Hematopoietic multipotent progenitor cell treated with erythropoietin and hydrocortisone succinate and interleukin-3 and kit ligand, for 17 days (in vitro differentiated cells): ENCODE measurements around the gene SPACA5B.
"Not testable (repeated sequence)": the region's sequence is repeated elsewhere in the genome, so short reads cannot be mapped to it uniquely, and the experiment has no call there.

ENCODE experiments used
- DNase-seq: peaks from one replicate; pipeline ENCODE4 v3.0.0-alpha.2; 2015; ENCODE audit warnings: low spot score

Gene SPACA5B

DNA sequence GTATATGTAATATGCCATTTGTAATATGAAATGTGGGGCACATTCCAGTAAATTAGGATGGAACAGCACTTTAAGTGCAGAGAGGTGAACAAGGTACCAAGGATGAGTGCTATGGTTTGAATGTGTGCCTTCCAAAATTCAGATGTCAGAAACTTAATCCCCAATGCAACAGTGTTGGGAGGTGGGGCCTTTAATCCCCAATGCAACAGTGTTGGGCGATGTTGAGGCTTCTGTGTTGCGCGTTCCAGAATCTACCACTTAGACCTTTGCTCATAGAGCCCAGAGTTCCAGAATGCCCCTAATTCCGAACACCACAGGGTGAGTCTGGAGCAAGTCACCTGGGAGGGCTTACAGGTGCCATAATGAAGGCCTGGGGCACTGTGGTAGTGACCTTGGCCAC is at the start of gene SPACA5B:
SPACA5B (plus strand) TSS at position 301 of the 400 bp plus-strand sequence; CDS start at position 363, 62 bp downstream.
- DNase-seq = not testable (repeated sequence)

- no peak for DNase-seq
These were observed 47.2 kb upstream of the SPACA5B start for GRCh38 chrX:48083212-48083611.

DNA sequence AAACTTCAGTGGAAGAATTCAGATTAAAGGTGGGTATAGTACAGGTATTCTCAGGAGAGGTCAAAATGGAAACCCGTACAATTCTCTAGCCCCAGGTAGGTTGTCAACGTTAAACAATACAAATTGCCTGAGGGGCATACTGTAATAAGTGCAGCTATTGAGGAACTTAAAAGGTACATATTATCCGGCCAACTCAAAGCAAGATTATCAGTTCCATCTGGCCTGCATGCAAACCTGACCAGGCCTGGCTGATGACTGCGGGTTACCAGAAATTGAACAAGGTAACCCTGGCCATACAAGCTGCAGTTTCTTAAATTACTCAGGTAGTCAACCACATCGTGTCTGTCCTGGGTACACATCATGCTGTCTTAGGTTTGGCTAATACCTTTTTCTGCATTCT is 46.7 kb upstream of the SPACA5B start:
- DNase-seq = no peak

GRCh38 chrX:48086082-48086481 is 44.3 kb upstream of the SPACA5B start:
- no peak for DNase-seq

- DNase-seq = no peak
These were observed 40.3 kb upstream of the SPACA5B start for GRCh38 chrX:48090123-48090522.

GRCh38 chrX:48092558-48092957 is 37.9 kb upstream of the SPACA5B start:
- not testable (repeated sequence) for DNase-seq

DNA sequence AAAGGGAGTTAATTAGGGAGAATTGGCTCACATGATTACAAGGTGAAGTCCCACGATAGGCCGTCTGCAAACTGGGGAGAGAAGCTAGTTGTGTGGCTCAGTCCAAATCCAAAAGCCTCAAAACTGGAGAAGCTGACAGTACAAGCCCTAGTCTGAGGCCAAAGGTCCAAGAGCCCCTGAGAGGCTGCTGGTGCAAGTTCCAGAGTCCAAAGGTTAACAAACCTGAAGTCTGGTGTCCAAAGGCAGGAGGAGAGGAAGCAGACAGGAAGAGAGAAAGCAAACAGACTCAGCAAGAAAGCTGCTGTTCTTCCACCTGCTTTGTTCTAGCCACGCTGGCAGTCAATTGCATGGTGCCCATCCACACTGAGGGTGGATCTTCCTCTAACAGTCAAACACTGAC is 29.0 kb upstream of the SPACA5B start:
- no peak for DNase-seq

DNA sequence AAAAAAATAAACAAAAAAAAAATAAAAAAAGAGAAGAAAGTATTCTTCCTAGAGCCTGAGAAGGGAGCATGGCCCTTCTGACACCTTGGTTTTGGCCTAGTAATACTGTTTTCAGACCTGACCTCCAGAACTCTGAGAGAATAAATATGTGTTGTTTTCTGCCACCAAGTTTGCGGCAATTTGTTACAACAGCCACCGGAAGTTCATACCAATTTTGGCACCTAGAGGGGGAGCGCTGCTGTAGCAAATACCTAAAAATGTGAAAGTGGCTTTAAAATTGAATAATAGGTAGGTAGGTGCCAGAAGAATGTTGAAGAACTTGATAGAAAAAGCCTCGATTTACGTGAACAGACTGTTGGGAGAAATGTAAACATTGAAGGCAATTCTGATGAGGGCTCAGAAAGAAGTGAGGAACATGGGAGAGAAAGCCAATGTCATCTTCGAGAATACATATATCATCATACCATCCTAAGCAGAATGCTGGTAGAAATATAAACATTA is 27.5 kb upstream of the SPACA5B start:
- no peak for DNase-seq

GRCh38 chrX:48107717-48108116 is 22.7 kb upstream of the SPACA5B start:
- no peak for DNase-seq

DNA sequence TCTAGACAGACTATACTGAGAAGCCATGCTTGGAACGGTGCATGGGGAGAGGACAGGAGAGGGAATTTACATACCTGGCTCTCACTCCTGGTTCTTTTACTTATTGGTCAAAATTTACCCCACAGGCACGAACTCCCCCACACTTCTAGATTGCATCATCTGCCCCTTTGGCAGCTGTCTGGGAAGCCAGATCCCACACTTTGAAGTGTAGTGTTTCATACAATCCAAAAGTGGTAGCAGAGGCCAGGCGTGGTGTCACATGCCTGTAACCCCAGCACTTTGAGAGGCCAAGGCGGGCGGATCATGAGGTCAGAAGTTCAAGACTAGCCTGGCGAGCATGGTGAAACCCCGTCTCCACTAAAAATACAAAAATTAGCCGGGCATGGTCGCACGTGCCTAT is 5.1 kb upstream of the SPACA5B start:
- DNase-seq = not testable (repeated sequence)

DNA sequence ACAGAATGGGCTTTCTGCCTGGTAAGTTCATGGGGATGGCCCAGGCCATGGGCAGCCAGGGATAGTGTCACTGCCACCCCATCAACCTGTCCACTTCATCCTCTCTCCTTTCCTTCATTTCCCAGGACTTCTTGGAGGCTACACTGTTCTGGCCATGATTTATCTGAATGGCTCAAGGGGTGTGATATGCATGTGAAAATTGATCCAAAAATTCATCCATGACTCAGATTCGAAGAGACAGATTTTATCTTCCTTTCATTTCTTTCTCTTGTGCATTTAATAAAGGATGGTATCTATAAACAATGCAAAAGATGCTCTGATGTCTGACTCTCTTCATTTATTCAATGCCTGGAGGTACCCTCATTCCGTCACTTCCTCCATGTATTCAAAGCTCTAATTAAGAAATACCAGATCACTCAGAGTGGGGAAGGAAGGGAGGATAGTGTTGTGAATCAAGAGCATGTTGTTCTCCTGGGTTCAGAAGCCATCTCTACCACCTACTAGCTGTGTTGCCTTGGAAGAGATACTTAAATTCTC is 1.9 kb downstream of the SPACA5B start:
- DNase-seq = not testable (repeated sequence)

DNA sequence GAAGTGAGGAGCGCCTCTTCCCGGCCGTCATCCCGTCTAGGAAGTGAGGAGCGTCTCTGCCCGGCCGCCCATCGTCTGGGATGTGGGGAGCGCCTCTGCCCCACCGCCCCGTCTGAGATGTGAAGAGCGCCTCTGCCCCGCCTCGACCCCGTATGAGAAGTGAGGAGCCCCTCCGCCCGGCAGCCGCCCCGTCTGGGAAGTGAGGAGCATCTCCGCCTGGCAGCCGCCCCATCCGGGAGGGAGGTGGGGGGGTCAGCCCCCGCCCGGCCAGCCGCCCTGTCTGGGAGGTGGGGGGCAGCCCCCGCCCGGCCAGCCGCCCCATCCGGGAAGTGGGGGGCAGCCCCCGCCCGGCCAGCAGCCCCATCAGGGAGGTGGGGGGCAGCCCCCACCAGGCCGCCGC is 8.7 kb downstream of the SPACA5B start:
- DNase-seq = not testable (repeated sequence)

DNA sequence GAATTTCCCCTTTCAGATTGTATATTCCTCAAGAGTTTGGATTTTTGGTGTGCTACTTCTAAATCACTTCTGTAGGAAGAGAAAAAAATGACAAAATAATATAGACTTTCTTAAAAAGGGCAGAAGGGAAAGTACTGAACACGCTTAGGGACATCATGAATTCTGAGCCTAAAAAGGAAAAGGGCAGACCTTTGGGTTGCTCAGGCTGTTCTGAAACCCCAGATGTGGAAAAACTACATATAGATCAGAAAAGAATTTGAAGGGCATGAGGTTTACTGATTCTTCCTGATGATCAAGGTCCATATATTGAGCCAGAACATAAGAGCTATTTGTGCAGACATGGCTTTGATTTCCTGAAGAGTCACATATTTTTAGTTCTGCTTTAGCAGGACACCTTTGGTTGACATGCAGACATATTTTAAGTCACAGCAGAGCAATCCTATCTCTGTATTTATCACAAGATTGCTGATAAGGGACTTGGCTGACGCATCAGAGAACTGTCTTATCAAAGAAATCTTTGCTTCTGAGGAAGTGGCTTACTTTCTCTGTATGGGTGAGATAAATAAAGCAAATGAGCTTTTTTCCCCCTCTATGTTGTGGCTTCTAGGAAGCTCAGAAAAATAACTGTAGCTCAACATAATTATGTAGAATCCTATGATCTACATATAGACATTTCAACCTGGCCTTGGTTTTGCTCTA is 11.5 kb downstream of the SPACA5B start:
- not testable (repeated sequence) for DNase-seq

DNA sequence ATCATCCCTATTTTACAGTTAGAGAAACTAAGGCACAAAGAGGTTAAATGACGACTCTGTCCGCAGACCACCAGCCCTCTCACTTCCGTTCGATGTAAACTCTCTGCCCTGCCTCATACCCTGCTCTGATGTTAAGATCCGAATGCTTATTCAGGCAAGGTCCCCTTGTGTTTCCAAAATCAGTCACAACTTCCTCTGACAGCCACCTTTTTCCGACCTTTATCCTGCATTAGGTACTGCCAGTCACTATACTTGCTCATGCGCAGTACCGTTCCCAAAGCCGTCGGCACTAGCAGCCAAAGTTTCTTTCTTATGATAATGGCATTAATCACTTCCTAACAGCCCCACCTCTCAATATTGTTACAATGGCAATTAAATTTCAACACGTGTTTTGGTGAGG is 12.3 kb downstream of the SPACA5B start:
- DNase-seq = not testable (repeated sequence)

DNA sequence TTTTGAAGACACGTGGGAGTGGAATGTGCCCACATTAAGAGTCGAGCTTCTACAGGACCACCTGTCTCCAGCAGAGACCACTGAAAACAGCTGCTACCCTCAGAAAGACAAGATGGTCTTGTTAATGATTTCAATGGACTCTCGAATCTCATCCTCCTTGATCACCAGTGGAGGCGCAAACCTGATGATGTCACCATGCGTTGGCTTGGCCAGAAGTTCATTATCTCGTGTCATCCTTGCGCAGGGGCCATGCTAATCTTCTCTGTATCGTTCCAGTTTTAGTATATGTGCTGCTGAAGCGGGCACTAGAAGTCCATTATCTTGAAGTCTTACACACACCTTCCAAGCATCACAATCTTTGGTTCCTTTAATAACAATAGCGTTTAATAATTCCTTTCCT is 23.3 kb downstream of the SPACA5B start:
- no peak for DNase-seq

GRCh38 chrX:48154796-48155195 is 24.4 kb downstream of the SPACA5B start:
- no peak for DNase-seq

DNA sequence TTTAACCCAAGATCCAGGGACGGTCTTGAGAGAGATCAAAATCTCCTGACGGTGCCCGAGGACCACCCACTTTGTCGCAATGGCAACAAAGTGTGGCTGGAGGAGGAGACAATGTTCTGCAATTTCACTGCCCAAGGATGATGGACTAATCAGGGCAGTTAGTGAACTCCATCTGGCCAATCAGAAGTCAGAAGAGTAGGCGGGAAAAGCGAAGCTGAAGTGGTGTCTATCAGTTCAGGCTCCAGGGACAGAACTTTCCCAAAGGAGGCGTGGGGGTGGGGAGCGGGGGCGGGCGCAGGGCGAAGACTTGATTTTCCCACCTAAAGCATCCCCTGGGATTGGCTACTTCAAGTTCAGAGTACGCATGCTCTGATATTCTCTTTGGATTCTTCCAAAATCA is 25.6 kb downstream of the SPACA5B start:
- DNase-seq = no peak

GRCh38 chrX:48165241-48165640 is 34.8 kb downstream of the SPACA5B start:
- DNase-seq = no peak

DNA sequence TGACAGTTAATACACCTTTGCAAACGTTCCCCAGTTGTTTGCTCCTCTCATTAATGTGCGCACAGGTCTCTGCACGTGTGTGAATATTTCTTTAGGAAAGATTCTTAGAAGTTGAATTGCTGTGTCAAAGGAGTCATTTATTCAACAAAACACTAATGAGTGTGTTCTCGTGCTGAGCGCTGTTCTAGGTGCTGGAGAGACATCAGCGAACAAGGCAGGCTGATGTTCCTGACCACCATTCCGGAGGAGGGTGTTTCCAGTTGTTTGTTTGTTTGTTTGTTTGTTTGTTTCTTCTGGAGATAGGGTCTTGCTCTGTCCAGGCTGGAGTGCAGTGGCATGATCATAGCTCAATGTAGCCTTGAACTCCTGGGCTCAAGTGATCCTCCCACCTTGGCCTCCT is 35.9 kb downstream of the SPACA5B start:
- DNase-seq = not testable (repeated sequence)

DNA sequence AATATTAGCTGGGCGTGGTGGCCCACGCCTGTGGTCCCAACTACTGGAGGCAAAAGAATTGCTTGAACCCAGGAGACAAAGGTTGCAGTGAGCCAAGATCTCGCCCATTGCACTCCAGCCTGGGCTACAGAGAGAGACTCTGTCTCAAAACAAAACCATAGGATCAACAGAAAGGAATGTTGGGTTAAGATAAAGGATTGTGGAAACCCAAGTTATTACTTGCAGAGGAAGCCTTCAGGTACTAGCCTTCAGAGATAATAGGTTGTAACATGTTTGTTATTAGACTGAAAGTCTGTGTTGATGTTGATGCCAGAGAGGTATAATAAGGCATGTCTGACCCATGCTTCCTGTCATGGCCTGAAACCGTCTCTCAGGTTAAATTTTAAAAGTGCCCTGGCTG is 49.3 kb downstream of the SPACA5B start:
- no peak for DNase-seq

DNA sequence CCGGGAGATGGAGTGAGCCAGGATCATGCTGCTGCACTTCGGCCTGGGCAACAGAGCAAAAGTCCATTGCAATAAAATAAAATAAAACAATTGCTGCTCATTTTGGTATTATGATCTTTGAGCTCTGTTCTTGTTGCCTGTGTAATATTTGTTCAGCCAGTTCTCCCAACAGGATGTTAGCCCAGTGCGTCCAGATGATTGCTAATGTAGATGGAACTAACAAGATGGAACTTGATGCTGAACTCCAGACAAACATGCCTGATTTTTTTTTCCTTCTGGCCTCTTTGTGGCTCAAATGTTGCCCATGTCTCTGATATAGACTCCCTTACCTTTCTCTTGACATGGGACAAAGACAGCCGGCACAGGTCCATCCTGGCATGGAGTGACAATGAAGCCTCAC is 50.4 kb downstream of the SPACA5B start:
- no peak for DNase-seq

DNA sequence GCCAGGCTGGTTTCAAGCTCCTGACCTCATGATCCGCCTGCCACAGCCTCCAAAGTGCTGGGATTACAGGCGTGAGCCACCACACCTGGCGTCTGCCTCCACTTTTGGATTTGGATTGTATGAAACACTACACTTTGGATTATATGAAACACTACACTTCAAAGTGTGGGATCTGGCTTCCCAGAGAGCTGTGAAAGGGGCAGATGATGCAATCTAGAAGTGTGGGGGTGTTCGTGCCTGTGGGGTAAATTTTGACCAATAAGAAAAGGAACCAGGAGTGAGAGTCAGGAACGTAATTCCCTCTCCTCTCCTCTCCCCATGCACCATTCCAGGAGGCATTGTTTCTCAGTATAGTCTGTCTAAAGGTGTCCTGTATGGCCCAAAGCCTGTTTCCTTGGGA is 51.5 kb downstream of the SPACA5B start:
- DNase-seq = not testable (repeated sequence)
